Epidermal melanocyte (primary cell): Measurements from ENCODE around the gene ZKSCAN8.
"Not testable (repeated sequence)": the region's sequence is repeated elsewhere in the genome, so short reads cannot be mapped to it uniquely, and the experiment has no call there.

ENCODE experiments used
- DNase-seq: peaks from one replicate; pipeline ENCODE4 v3.0.0; 2011; ENCODE audit warnings: low spot score; ENCODE audit not compliant: insufficient read length

Gene ZKSCAN8

GRCh38 chr6:28141500-28142329, at the start of gene ZKSCAN8:
Gene ZKSCAN8, plus strand, starts transcription at chr6:28141883. Its CDS starts 6,525 bp downstream, at chr6:28148408.
- peak; percentile 62 for DNase-seq

- not testable (repeated sequence) for DNase-seq
Measured at GRCh38 chr6:28102222-28102621, 39.5 kb upstream of the ZKSCAN8 start.

DNA sequence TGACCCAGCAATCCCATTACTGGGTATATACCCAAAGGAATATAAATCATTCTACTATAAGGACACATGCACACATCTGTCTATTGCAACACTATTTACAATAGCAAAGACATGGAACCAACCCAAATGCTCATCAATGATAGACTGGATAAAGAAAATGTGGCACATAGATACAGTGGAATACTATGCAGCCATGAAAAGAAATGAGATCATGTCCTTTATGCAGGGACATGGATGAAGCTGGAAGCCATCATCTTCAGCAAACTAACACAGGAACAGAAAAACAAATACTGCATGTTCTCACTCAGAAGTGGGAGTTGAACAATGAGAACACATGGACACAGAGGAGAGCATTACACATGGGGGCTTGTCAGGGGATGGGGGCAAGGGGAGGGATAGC, 39.0 kb upstream of the ZKSCAN8 start:
- DNase-seq = not testable (repeated sequence)

DNA sequence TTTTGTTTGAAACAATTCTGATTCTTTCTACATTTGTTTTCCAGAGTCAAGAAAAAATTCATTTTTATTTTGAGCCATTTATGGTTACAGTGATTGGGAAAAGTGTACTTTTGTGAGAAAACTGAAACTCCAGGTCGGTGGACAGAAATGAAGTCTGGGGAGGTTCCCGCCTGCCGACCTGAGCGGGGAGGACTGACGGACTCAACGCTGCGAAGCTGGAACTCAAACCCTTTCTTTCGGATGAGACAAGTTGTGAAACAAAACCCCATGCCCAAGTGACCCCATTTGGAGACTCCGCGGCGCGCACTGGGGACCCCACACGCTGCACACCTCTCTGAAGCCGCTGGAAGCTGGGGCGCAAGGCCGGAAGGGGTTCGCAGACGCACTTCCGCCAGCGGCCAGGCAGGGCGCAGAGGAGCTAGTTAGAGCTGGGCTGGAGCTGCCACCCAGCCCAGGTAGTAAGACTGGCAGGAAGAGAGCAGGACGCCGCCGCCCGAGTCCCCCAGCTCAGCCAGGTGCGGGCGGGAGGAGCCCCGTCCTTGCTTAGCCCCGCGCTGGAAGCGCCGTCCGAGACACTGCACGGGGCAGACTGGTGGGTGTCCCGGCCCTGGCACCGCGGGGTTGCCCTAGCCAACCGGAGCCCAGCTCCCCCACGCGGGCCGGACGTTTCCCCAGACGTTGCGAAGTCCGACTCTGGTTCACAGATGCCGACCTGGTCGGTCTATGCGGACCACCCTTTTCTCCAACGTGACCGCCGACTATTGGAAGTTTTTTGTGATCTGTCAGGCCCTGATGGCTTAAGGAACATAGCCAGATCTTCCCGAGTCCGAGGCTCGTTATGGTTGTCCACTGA, 37.1 kb upstream of the ZKSCAN8 start:
- peak; percentile 75 for DNase-seq

GRCh38 chr6:28105245-28105639, 36.4 kb upstream of the ZKSCAN8 start:
- DNase-seq = no peak

DNA sequence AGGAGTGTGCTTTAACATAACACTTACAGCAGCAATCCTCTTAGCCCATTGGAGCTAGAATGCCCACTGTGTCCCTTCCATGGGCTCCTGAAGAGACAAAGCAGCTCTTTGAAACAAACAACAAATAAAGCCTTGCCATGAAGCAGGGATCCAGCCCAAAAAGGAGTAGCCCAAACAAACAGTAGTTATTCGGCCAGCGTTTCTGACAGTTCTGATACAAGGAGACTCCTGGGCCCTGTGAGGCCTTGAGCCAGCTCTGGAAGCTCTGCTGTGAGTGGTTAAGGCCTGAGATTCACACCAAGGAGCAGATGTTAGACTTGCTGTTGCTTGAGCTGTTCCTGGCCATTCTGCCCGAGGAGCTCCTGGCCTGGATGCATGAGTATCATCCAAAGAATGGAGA, 34.2 kb upstream of the ZKSCAN8 start:
- no peak for DNase-seq

DNA sequence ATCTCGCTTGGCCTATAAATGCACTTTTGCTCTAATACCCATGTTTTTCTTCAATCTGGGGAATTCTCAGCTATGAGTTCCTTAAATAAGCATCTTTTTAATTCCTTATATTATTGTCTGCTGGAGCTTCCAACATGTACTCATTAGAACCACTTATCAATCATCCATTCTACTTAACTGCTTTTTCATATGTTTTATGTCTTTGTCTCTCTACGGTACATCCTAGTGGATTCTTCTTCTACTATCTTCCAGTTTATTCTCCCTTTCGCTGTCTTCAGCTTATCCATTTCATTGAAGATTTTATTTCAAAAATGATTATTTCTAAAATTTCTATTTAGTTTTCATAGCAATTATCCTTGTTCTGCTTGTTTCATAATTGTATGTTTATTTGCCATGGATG, 29.7 kb upstream of the ZKSCAN8 start:
- DNase-seq = no peak

GRCh38 chr6:28115799-28116198, 25.9 kb upstream of the ZKSCAN8 start:
- no peak for DNase-seq

DNA sequence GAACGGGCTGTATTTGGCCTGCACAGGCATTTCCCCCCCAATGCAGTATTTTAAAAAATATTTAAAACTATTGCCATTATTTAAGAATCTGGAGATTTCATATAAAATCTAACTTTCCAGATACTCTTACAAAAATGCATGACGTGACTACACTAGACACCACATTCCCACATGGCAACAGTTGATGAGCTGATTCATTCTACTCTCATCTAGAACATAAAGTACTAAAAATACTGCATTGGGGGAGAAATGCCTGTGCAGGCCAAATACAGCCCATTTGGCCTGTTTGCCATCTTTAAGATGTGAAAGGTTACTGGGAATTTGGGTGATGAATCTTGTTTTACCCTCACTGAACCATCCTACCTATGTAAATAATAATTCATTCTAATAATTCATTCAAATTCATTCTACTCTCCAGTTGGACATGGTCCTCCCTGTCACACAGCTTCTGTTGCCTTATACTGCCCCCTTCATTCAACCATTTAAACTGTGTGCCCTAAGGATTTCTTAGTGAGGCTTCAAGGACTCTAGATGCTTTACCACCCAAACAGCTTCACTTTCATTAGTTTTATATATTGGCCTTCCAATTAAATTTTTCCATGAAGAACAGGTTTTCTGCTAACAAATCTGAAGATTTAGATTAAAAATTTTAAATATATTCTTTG, 24.2 kb upstream of the ZKSCAN8 start:
- DNase-seq = no peak

DNA sequence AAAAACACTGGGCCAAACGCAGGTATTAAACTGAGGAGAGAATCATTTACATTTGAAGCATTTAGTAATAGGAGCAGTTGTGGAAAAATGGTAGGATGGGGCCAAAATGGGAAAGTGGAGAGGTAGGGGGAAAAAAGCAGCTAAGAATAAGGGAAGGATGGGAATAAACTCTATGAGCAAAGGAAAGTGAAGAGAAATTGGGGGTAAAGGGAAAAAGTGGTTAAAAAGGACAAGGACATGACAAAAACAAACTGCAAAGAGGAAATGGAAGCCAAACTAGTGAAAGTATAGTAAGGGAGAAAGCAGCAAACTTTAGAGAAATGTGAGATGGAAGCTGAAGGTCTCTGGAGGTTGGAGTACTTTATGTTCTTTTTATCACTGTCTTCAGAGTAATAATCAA, 23.5 kb upstream of the ZKSCAN8 start:
- DNase-seq = no peak

- DNase-seq = no peak
Measured at GRCh38 chr6:28121876-28122275, 19.8 kb upstream of the ZKSCAN8 start.

GRCh38 chr6:28122283-28122682, 19.4 kb upstream of the ZKSCAN8 start:
- not testable (repeated sequence) for DNase-seq

DNA sequence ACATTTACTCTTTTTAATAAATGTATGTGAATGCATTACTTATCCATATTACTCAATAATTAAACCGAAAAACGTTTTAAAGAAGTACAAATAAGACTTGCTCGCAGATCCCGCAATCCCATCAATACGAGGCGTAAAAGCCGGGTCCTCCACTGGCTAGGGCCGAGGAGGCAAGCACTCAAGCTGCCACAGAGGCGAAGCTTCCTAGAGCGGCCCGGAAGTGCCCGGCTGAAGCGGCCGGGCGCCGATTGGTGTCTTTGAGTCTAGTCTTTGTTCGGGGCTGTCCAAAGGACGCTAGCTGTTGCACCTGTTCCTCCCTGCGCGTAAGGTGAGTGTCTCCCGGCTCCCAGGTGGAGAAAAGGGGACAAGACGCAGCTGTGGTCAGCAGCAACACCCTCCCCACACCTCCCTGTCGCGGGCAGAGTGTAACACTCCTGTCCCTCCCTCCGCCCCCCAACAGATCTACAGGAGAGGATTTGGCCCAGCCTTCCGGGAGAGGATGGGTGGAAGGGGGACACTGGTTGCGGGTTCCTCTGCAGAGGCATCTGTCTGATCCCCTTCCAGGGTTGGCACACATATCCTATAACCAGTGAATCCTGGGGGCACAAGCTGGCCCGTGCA, 17.2 kb upstream of the ZKSCAN8 start, which contains the start of gene ZSCAN16:
ZSCAN16 (plus strand) TSS at position 260 of the 621 bp plus-strand sequence. CDS start 835 bp downstream, outside the sequence.
- peak; percentile 83 for DNase-seq

DNA sequence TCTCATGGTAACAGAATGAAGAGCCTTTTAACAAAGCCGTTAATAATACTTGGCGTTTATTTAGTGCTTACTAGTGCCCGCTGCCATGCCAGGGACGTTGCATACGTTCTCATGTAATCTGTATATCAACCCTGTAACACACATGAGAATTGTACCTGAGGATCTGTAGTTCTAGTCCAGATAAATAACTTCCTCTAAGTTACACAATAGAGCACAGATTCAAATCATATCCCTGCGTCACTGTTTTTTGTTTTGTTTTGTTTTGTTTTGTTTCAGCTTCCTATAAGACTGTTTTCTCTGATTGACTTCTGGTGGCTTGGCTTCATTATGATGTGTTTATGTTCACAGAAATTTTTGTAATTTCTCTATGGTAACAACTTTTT, 16.7 kb upstream of the ZKSCAN8 start:
- DNase-seq = no peak

DNA sequence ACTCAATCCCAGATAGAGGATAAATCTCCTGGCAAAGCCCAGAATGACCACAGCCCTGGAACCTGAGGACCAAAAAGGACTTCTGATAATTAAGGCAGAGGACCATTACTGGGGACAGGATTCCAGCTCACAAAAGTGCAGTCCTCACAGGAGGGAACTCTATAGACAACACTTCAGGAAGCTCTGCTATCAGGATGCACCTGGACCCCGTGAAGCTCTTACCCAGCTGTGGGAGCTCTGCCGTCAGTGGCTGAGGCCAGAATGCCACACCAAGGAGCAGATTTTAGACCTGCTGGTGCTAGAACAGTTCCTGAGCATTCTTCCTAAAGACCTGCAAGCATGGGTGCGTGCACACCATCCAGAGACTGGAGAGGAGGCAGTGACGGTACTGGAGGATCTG, 16.3 kb upstream of the ZKSCAN8 start:
- no peak for DNase-seq

GRCh38 chr6:28134015-28134414, 7.7 kb upstream of the ZKSCAN8 start:
- DNase-seq = no peak

DNA sequence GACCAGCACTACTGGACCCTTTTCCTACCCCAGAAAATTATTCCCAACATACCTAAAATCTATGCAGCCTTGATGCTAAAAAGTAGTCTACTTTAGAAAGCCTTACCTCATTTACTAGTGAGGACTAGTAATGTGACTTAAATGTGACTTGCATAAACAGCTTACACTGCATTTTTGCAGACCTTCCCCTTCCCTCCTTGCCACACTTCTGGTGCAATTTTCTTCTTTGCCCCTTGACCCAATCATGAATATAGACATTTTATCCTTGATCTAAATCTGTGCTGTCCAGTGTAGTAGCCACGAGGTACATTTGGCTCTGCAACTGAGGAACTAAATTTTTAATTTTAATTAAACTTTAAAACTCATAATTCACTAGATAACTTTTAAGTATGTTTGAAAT, 7.0 kb upstream of the ZKSCAN8 start:
- DNase-seq = no peak

DNA sequence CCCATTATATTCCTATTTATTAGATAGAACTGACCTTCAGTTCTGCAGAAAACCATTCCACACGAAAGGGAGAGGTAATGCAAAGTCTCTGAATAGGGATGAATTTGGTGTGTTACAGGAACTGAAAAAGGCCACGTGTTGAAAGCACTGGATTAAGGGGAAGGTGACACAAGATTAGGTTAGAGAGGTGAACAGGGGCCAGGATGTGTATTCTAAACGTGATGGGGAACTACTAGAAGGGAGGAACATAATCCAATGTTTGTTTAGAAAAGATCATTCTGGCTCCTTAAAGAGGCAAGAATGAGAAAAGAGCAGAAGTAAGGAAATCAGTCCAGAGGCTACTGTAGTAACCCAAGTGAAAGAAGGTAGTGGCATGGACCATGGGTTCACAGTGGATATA, 6.3 kb upstream of the ZKSCAN8 start:
- no peak for DNase-seq

- peak; percentile 36 for DNase-seq
Measured at GRCh38 chr6:28136585-28137504, 4.8 kb upstream of the ZKSCAN8 start.

DNA sequence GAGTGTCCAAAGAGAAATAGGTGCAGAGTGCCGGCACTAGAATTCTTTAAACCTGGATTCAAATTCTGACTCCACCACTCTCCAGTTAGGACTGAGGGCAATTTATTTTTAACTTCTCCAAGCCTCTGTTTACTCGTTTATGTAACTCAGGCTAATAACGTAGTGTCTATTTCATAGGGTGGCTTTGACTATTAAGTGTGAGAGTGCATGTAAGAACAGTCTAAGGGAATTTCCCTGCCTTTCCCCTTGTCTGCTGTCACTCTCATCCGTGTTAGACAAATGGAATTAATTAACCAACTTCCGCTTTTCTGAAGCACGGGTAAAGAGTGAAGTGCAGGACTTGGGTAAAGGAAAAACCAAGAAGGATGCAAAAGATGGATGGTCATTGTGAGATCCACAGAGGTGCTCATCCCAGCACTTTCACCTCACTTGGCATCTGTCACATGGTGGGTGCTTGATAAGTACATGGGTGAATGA, 4.1 kb upstream of the ZKSCAN8 start:
- no peak for DNase-seq
